Central memory CD4-positive, alpha-beta T cell (primary cell): ENCODE results near the gene EDEM3.
"Not testable (repeated sequence)": the region's sequence is repeated elsewhere in the genome, so short reads cannot be mapped to it uniquely, and the experiment has no call there.

Experiments
- DNase-seq: peaks from one replicate; pipeline ENCODE4 v3.0.0; 2022
- total RNA-seq, 3 experiments: gene quantifications; one replicate each; lab custom pipeline; 2026; lab: John Stamatoyannopoulos, UW

Gene EDEM3
- total RNA-seq: 96.7 to 239 (median 160) reads per million in 3 experiments

DNA sequence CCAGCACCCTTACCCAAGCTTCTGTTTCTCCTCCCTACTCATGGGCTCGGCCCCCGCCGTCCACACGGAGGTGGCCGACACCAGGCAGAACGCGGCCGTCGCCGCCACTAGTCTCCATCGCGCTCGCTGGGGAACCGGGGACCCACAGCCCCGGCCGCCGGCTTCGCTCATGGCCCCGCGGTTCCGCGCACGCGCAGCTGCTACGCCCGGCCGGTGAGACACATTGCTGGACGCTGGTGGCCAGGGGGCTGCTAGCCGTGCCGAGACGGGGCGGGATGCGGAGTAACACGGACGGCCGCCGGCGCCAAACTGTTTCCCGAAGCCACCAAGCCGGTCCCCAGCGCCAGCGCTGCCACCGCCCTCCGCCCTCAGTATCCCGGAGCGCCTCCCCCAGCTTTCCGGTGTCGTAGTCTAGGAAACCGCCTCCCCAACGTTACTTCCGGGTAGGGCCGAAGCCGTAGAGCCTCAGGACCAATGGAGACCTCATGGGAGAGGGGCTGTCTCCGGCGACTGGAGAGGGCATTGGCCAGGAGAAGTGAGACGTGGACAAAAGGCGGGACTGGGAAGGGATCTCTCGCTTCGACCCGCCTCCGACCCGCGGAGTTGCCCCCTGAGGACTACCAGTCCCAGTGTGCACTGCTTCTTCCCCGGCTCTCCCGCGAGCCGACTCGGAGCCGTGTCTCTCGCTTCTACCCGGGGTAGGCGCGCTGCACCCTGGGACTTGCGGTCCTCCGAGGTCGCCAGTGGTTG lies at the start of gene EDEM3:
Gene EDEM3 (minus strand): TSS at position 383 of the 750 bp plus-strand sequence. CDS start 212 bp downstream, at position 171.
- peak; percentile 99 for DNase-seq

GRCh38 chr1:184804220-184804619 lies 49.6 kb upstream of the EDEM3 start:
- DNase-seq: no peak

GRCh38 chr1:184803180-184803492 lies 48.5 kb upstream of the EDEM3 start:
- DNase-seq: no peak

- no peak for DNase-seq
Measured at GRCh38 chr1:184802354-184803179, 47.9 kb upstream of the EDEM3 start.

- no peak for DNase-seq
Measured at GRCh38 chr1:184801503-184801902, 46.8 kb upstream of the EDEM3 start.

DNA sequence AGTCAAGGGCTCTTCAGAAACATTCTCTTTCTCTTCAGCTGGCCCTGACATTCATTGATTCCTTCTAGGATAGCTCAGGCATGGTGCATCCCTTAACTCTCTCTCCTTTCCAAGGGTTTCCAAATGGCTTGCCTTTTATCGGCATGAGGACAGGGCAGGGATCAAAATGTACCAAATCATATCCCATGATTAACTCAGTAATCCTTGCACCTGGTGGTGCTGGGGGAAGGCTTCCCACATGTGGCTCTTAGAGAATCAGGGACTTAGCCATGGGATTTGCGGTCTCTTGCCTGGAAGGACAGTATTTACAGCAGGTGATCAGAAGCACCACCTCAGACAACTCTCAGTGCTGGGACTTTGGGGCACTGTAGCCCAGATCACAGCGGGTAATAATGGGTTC lies 46.2 kb upstream of the EDEM3 start:
- DNase-seq: no peak

GRCh38 chr1:184793967-184794366 lies 39.3 kb upstream of the EDEM3 start:
- DNase-seq: no peak

DNA sequence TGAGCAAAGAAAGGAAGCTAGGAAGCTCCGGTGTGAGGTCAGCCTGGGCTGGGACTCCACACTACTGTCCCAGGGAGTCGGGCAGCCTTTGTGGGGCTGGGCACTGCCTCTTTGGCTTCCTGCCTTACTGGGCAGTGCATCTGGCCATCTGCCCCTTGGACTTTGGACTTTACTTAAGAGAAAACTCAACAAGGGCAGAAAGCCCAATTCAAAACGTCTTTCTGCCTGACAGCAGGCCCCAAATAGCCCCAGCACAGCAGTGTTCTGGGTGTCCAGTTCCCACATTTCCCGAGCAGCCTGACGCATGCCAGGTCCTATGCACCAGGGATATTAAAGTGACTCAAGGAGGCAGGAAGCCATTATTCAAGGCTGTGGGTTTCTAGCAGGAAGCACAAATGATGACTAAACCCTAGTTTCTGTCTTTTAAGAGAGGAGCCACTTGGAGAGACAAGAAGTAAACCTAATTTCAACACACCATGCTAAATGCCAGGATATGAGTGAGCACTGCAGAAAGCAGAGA lies 37.9 kb upstream of the EDEM3 start:
- DNase-seq: no peak

DNA sequence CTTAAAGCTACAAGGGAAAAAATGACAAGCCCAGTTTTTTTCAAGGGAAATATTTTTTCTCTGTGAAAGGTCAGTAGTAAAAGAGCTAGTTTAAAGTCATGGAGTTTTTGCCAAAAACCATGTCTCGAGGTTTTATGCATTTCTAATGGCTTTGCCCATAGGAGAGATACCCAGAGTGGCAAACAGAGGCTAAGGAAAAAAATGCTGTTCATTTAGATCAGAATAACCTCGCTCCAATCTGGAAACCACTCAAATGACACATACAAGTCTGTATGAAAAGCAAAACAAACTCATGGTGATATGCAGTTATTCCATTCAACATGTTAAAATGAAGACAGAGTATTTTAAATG lies 36.9 kb upstream of the EDEM3 start:
- DNase-seq: no peak

DNA sequence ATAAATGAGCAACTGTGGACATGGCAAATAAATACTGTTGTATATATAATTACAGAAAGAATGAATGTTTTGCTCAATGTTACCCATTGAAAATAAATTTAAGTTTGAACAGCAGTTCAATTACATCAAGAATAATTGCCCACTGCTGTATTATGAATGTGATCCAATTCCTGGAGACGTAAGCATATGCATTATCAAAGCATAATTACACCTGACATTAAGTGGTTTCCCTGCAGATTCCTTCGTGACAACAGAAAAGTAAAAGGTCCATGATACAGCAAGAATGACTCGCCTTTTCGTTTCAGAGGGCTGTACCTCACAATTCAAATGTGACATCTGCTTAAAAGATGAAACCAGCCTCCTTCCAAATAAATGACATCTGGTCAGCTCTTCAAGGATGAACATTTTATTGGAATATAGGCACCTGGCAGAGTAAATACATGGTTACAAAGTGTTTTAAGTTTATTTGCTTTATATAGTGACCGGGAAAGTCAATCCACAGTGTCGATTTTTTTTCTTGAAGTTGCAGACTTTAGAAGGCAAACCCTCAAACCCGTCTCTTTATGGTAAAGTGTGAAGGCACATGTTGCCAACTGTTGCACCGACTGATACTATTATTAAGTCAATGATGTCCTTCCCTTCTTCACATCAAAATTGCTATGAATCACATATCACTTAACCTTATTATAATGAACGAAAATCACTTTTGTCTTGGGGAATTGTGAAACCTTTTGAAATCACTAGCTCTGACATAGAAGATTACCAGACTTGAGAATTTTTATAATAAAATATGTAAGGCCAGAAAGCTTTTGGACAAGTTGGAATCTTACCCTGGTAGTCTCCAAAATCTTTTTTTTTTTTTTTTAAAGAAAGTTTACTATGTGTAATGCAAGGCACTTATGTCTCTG lies 36.2 kb upstream of the EDEM3 start:
- DNase-seq: no peak

DNA sequence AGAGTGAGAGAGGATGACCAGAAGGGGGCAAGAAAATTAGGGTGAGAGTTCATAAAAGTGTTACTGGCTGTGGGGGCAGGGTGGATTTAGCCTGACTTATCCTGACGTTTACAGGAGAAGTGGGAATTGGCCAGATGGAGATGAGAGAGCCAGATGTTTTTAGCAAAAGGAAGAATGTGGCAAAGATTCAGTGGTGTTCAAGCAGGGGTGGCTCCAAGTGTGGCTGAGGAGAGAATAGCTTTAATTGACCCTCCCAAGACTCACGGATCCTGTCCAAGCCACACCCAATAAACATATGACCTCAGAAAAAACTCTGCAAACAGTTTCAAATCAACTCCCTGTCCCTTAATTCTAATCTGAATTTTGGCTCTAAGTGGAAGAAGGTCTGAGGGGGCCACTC lies 35.2 kb upstream of the EDEM3 start:
- no peak for DNase-seq

GRCh38 chr1:184788970-184789369 lies 34.3 kb upstream of the EDEM3 start:
- DNase-seq: no peak

GRCh38 chr1:184785529-184785928 lies 30.9 kb upstream of the EDEM3 start:
- DNase-seq: no peak

DNA sequence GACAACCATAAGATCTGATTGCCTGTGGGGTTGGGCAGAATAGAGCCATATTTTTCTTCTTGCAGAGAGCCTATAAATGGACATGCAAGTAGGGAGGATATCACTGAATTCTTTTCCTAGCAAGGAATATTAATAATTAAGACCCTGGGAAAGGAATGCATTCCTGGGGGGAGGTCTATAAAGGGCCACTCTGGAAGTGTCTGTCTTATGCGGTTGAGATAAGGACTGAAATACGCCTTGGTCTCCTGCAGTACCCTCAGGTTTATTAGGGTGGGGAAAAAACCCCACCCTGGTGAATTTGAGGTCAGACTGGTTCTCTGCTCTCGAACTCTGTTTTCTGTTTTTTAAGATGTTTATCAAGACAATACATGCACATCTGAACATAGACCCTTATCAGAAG lies 29.1 kb upstream of the EDEM3 start:
- not testable (repeated sequence) for DNase-seq

DNA sequence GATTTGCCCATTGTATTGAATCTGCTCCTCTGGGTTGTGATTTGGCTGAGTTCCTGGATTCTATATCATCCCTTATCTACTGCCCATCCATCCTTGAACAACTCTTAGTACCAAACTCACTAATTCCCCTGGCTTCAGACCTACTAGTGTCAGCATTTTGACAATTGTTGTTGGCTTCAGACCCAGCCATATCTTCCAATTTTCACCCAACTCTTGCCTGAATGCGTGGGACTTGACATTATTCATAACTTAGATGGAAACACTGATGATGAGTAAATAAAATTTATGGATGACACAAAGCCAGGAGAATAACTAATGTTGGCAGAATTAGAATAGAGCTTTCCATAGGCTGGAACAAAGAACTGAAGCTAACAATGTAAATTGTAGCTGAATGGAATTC lies 27.3 kb upstream of the EDEM3 start:
- no peak for DNase-seq

DNA sequence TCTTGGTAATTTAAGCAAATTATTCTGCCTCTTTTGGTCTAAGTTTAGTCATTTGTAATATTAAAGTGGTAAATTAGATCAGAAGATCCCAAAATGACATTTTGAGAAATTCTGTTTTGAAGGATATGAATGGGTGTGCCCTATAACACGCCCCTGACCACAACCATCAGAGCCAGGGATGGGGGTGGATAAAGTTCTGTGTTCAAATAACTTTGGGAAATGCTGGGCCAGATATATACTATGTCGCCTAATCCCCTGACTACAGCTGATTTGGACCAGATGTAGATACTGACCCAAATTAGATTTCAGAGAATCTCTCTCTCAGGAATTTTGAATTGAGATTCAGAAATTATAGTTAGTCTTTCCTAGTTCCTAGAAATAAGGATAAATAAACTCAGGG lies 21.2 kb upstream of the EDEM3 start:
- no peak for DNase-seq

- DNase-seq: no peak
Measured at GRCh38 chr1:184775329-184775728, 20.7 kb upstream of the EDEM3 start.

DNA sequence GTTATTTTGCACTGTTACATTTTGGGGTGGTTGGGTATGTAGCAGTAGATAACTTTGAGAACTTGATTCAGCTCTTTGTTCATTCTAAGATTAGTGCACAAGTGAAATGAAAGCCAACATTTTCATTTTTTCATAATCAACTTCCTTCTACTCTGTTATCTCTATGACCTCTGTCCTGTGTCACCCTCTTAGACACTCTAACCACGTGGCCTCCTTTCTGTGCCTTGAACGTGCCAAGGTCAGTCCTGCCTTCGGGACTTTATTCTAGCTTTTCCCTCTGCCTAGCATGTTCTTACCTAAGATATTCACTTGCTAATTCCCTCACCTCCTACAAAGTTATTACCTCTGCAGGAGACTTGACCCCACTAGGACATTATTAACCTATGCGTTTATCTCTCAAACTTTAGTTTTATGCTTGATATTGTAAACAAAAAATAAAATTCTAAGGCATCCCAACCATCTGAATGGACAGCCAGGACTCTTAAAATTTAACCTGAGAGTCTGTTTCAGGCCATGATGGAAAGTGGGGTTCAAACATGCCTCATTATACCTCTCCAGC lies 19.2 kb upstream of the EDEM3 start:
- no peak for DNase-seq

- no peak for DNase-seq
Measured at GRCh38 chr1:184771190-184771691, 16.6 kb upstream of the EDEM3 start.

GRCh38 chr1:184770181-184770979 lies 15.7 kb upstream of the EDEM3 start:
- DNase-seq: no peak

DNA sequence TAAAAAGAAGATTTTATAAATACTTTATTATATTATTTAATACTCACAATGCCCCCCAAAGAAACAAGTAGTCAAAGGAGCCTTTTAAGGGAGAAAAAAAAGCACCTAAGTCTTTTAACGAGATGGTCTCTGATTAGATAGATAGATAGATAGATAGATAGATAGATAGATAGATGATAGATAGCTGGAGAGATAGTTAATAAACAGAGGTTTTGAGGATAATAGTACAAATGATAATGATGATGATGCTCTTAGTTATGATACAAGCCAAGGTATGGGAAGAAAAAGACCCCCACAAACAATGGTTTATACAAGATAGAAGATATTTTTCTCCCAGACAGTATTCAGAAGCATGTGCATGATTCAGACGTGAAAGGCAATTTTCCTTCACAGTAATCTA lies 14.6 kb upstream of the EDEM3 start:
- DNase-seq: no peak

DNA sequence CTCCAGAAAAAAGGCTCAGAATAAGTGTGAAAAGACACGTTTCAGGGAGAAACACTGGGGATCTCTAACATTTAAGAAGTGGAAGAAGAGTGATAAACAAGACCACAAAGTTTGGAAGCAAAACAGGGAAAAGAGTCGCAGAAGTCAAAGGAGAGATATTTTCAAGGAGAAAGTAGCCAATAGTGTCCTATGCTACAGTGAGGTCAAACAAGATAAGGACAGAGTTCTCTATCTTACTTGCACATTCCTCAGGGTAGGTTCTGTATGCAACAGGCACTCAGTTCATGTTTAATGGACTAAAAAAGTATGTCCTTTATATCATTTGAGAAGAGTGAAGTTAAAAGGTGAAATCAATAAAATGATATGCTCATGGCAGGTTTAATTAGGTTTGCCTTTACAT lies 13.8 kb upstream of the EDEM3 start:
- no peak for DNase-seq
